Activated CD4-positive, alpha-beta memory T cell treated with anti-CD3 and anti-CD28 coated beads, Interleukin-2, amount 10 ng/mL, durations not matched to agents 7 days and 5 days (primary cell): ENCODE measurements around the gene KCNJ10. TPM values are rescaled to one million over a fixed set of nuclear protein-coding genes. Genes with fewer than 3 reads are reported as not detected.

Source experiments
- CTCF ChIA-PET: fragments of 350-600 bp; sonication (Branson Sonifier 250); formaldehyde crosslinking; loops from one replicate; lab custom pipeline; 2021; ENCODE audit warnings: antibody characterized with exemption, inconsistent platforms; lab: Charles Lee
- POLR2A ChIA-PET: fragments of 350-600 bp; sonication (Branson Sonifier 250); formaldehyde crosslinking; loops from one replicate; lab custom pipeline; 2021; ENCODE audit warnings: antibody characterized with exemption; lab: Charles Lee
- DNase-seq: peaks from one replicate; pipeline ENCODE4 v3.0.0-alpha.2; 2020
- H3K27ac Mint-ChIP-seq: one replicate; pipeline ENCODE4 v1.8.0; 2021; ENCODE audit warnings: mild to moderate bottlenecking, mixed read lengths
- H3K27me3 Mint-ChIP-seq: one replicate; pipeline ENCODE4 v1.8.0; 2021; ENCODE audit warnings: mixed read lengths
- H3K36me3 Mint-ChIP-seq: one replicate; pipeline ENCODE4 v1.8.0; 2021; ENCODE audit warnings: low read depth, mixed read lengths
- H3K4me1 Mint-ChIP-seq: one replicate; pipeline ENCODE4 v1.8.0; 2021; ENCODE audit warnings: mixed read lengths
- H3K4me3 Mint-ChIP-seq: one replicate; pipeline ENCODE4 v1.8.0; 2021; ENCODE audit warnings: mild to moderate bottlenecking, mixed read lengths
- H3K9me3 Mint-ChIP-seq: one replicate; pipeline ENCODE4 v1.8.0; 2021; ENCODE audit warnings: mixed read lengths
- total RNA-seq, 2 experiments: library from RNA; stranded (reverse); gene quantifications; one replicate each; pipeline ENCODE4 v1.2.3, GENCODE V29; 2021

The KCNJ10 gene
- total RNA-seq, 2 experiments from 2014 or later, result not detected

- Mint-ChIP-seq H3K27me3 (peaks cover 11% of the 10 kb centered on the region), H3K4me3 (no peak overlapping the region), H3K27ac (no peak overlapping the region), H3K4me1 (peaks cover 7% of the 10 kb centered on the region), H3K36me3 (no peaks in the 10 kb centered on the region), H3K9me3 (no peaks in the 10 kb centered on the region)
- ChIA-PET POLR2A (no interaction called here), CTCF (interaction anchor here (4.7 kb wide), 1 partner anchor 17 kb away, joined by 38 read pairs; no protein-coding TSS in a partner anchor)
- no peak for DNase-seq
Measured at GRCh38 chr1:159990005-159990404, 80.0 kb downstream of the KCNJ10 start.

- POLR2A ChIA-PET, result no interaction called here
- no peaks in the 10 kb centered on the region for H3K9me3 Mint-ChIP-seq
- H3K4me1 Mint-ChIP-seq, result peaks cover 7% of the 10 kb centered on the region
- no peak overlapping the region for H3K4me3 Mint-ChIP-seq
- peaks cover 9% of the 10 kb centered on the region for H3K27me3 Mint-ChIP-seq
- DNase-seq, result no peak
- H3K36me3 Mint-ChIP-seq, result no peaks in the 10 kb centered on the region
- CTCF ChIA-PET, result interaction anchor here (4.7 kb wide), 1 partner anchor 17 kb away, joined by 38 read pairs; no protein-coding TSS in a partner anchor
- H3K27ac Mint-ChIP-seq, result no peak overlapping the region
Measured at GRCh38 chr1:159989581-159989980, 80.4 kb downstream of the KCNJ10 start.

GRCh38 chr1:159988006-159988405, 82.0 kb downstream of the KCNJ10 start:
- peaks cover 7% of the 10 kb centered on the region for H3K4me1 Mint-ChIP-seq
- no peak for DNase-seq
- POLR2A ChIA-PET, result no interaction called here
- CTCF ChIA-PET, result interaction anchor here (4.7 kb wide), 1 partner anchor 19 kb away, joined by 38 read pairs; no protein-coding TSS in a partner anchor
- no peak overlapping the region for H3K4me3 Mint-ChIP-seq
- H3K27ac Mint-ChIP-seq, result no peak overlapping the region
- H3K9me3 Mint-ChIP-seq, result no peaks in the 10 kb centered on the region
- H3K36me3 Mint-ChIP-seq, result no peaks in the 10 kb centered on the region
- peaks cover 16% of the 10 kb centered on the region for H3K27me3 Mint-ChIP-seq

GRCh38 chr1:159987186-159987585, 82.8 kb downstream of the KCNJ10 start:
- H3K27me3 Mint-ChIP-seq, result peaks cover 18% of the 10 kb centered on the region
- no peak overlapping the region for H3K27ac Mint-ChIP-seq
- CTCF ChIA-PET, result no interaction called here
- H3K9me3 Mint-ChIP-seq, result no peaks in the 10 kb centered on the region
- POLR2A ChIA-PET, result no interaction called here
- no peak for DNase-seq
- no peaks in the 10 kb centered on the region for H3K36me3 Mint-ChIP-seq
- H3K4me1 Mint-ChIP-seq, result peaks cover 7% of the 10 kb centered on the region
- no peak overlapping the region for H3K4me3 Mint-ChIP-seq

GRCh38 chr1:159986531-159986930, 83.4 kb downstream of the KCNJ10 start:
- no peaks in the 10 kb centered on the region for H3K36me3 Mint-ChIP-seq
- H3K27ac Mint-ChIP-seq, result no peak overlapping the region
- H3K4me1 Mint-ChIP-seq, result peaks cover 4% of the 10 kb centered on the region
- DNase-seq, result no peak
- H3K4me3 Mint-ChIP-seq, result no peak overlapping the region
- POLR2A ChIA-PET, result no interaction called here
- CTCF ChIA-PET, result no interaction called here
- no peaks in the 10 kb centered on the region for H3K9me3 Mint-ChIP-seq
- H3K27me3 Mint-ChIP-seq, result peaks cover 19% of the 10 kb centered on the region

GRCh38 chr1:159986093-159986492, 83.9 kb downstream of the KCNJ10 start:
- no peaks in the 10 kb centered on the region for H3K9me3 Mint-ChIP-seq
- H3K36me3 Mint-ChIP-seq, result no peaks in the 10 kb centered on the region
- no peak overlapping the region for H3K27ac Mint-ChIP-seq
- no peak overlapping the region for H3K4me3 Mint-ChIP-seq
- ChIA-PET CTCF (no interaction called here), POLR2A (no interaction called here)
- H3K27me3 Mint-ChIP-seq, result peaks cover 18% of the 10 kb centered on the region
- DNase-seq, result no peak
- H3K4me1 Mint-ChIP-seq, result no peaks in the 10 kb centered on the region

- no peaks in the 10 kb centered on the region for H3K9me3 Mint-ChIP-seq
- ChIA-PET CTCF (no interaction called here), POLR2A (no interaction called here)
- no peak for DNase-seq
- H3K36me3 Mint-ChIP-seq, result no peaks in the 10 kb centered on the region
- H3K27me3 Mint-ChIP-seq, result peaks cover 20% of the 10 kb centered on the region
- no peak overlapping the region for H3K4me3 Mint-ChIP-seq
- no peak overlapping the region for H3K27ac Mint-ChIP-seq
- H3K4me1 Mint-ChIP-seq, result no peaks in the 10 kb centered on the region
Measured at GRCh38 chr1:159985473-159985872, 84.5 kb downstream of the KCNJ10 start.

GRCh38 chr1:159983681-159984080, 86.3 kb downstream of the KCNJ10 start:
- DNase-seq, result no peak
- CTCF ChIA-PET, result no interaction called here
- H3K4me1 Mint-ChIP-seq, result no peaks in the 10 kb centered on the region
- no peak overlapping the region for H3K27ac Mint-ChIP-seq
- H3K27me3 Mint-ChIP-seq, result peaks cover 33% of the 10 kb centered on the region
- POLR2A ChIA-PET, result interaction anchor here (0.9 kb wide), 1 partner anchor 24 kb away, joined by 3 read pairs; no protein-coding TSS in a partner anchor
- no peaks in the 10 kb centered on the region for H3K9me3 Mint-ChIP-seq
- H3K4me3 Mint-ChIP-seq, result no peak overlapping the region
- no peaks in the 10 kb centered on the region for H3K36me3 Mint-ChIP-seq

GRCh38 chr1:159982280-159982679, 87.7 kb downstream of the KCNJ10 start:
- no peak overlapping the region for H3K4me3 Mint-ChIP-seq
- no peak overlapping the region for H3K27ac Mint-ChIP-seq
- CTCF ChIA-PET, result no interaction called here
- peaks cover 47% of the 10 kb centered on the region for H3K27me3 Mint-ChIP-seq
- DNase-seq, result no peak
- H3K36me3 Mint-ChIP-seq, result no peaks in the 10 kb centered on the region
- POLR2A ChIA-PET, result no interaction called here
- H3K4me1 Mint-ChIP-seq, result no peaks in the 10 kb centered on the region
- no peaks in the 10 kb centered on the region for H3K9me3 Mint-ChIP-seq

GRCh38 chr1:159981351-159982055, 88.5 kb downstream of the KCNJ10 start:
- POLR2A ChIA-PET, result no interaction called here
- Mint-ChIP-seq H3K4me1 (no peaks in the 10 kb centered on the region), H3K36me3 (no peaks in the 10 kb centered on the region), H3K27ac (no peak overlapping the region), H3K4me3 (no peak overlapping the region), H3K9me3 (no peaks in the 10 kb centered on the region), H3K27me3 (peaks cover 54% of the 10 kb centered on the region)
- CTCF ChIA-PET, result no interaction called here
- no peak for DNase-seq

GRCh38 chr1:159980786-159981185, 89.2 kb downstream of the KCNJ10 start:
- Mint-ChIP-seq H3K4me1 (no peaks in the 10 kb centered on the region), H3K27me3 (peaks cover 55% of the 10 kb centered on the region), H3K9me3 (no peaks in the 10 kb centered on the region), H3K4me3 (no peak overlapping the region), H3K36me3 (no peaks in the 10 kb centered on the region), H3K27ac (no peak overlapping the region)
- ChIA-PET POLR2A (no interaction called here), CTCF (no interaction called here)
- DNase-seq, result no peak

GRCh38 chr1:159980076-159980475, 89.9 kb downstream of the KCNJ10 start:
- H3K4me1 Mint-ChIP-seq, result no peaks in the 10 kb centered on the region
- H3K27me3 Mint-ChIP-seq, result peaks cover 55% of the 10 kb centered on the region
- DNase-seq, result no peak
- H3K27ac Mint-ChIP-seq, result no peak overlapping the region
- no peak overlapping the region for H3K4me3 Mint-ChIP-seq
- ChIA-PET CTCF (no interaction called here), POLR2A (no interaction called here)
- H3K36me3 Mint-ChIP-seq, result no peaks in the 10 kb centered on the region
- no peaks in the 10 kb centered on the region for H3K9me3 Mint-ChIP-seq

- H3K4me3 Mint-ChIP-seq, result no peak overlapping the region
- no peak overlapping the region for H3K27ac Mint-ChIP-seq
- POLR2A ChIA-PET, result no interaction called here
- H3K9me3 Mint-ChIP-seq, result no peaks in the 10 kb centered on the region
- DNase-seq, result no peak
- CTCF ChIA-PET, result interaction anchor here (0.7 kb wide), 2 partner anchors 10 to 28 kb away, joined by 3 to 4 read pairs; no protein-coding TSS in a partner anchor
- H3K4me1 Mint-ChIP-seq, result no peaks in the 10 kb centered on the region
- no peaks in the 10 kb centered on the region for H3K36me3 Mint-ChIP-seq
- peaks cover 55% of the 10 kb centered on the region for H3K27me3 Mint-ChIP-seq
Measured at GRCh38 chr1:159979257-159979656, 90.7 kb downstream of the KCNJ10 start.

GRCh38 chr1:159978107-159978398, 91.9 kb downstream of the KCNJ10 start:
- ChIA-PET POLR2A (no interaction called here), CTCF (interaction anchor here (1.7 kb wide), 1 partner anchor 29 kb away, joined by 6 read pairs; no protein-coding TSS in a partner anchor)
- Mint-ChIP-seq H3K27me3 (peaks cover 47% of the 10 kb centered on the region), H3K4me3 (no peak overlapping the region), H3K9me3 (no peaks in the 10 kb centered on the region), H3K27ac (no peak overlapping the region), H3K36me3 (no peaks in the 10 kb centered on the region), H3K4me1 (no peaks in the 10 kb centered on the region)
- no peak for DNase-seq
